B cell (primary cell): ENCODE data around the gene PDLIM4. TPM values are rescaled to one million over a fixed set of nuclear protein-coding genes. Genes with fewer than 3 reads are reported as not detected.

ENCODE experiments used
- ATAC-seq: fragments of 200-7000 bp; cut with Tn5 transposase; one replicate; pipeline ENCODE4 v1.10.0; 2021; ENCODE audit warnings: low read depth, mild to moderate bottlenecking, moderate number of reproducible peaks, moderate library complexity
- CTCF ChIA-PET: fragments of 350-600 bp; sonication (Branson Sonifier 250); formaldehyde crosslinking; loops from one replicate; lab custom pipeline; 2021; ENCODE audit warnings: antibody characterized with exemption, inconsistent platforms; lab: Charles Lee
- POLR2A ChIA-PET: fragments of 350-600 bp; sonication (Branson Sonifier 250); formaldehyde crosslinking; loops from one replicate; lab custom pipeline; 2021; ENCODE audit warnings: antibody characterized with exemption; lab: Charles Lee
- DNase-seq: peaks from one replicate; pipeline ENCODE4 v3.0.0; 2013
- H2AFZ ChIP-seq: 2 replicates; pipeline ENCODE4 v1.6.1; 2012; ENCODE audit warnings: mild to moderate bottlenecking, low read depth, low read length; ENCODE audit not compliant: insufficient read depth, poor library complexity, severe bottlenecking
- H3K27ac ChIP-seq, 2 donors: 1 replicate in 1 of 2; 2 replicates in 1 of 2; pipeline ENCODE4 v1.5.1; 2012 to 2013; ENCODE audit warnings: low read length in 2 of 2, mild to moderate bottlenecking in 2 of 2, moderate library complexity in 1 of 2
- H3K27me3 ChIP-seq, 4 experiments: fragments of 200-600 bp in 1 of 4; sonication (generic) in 1 of 4; replicated peaks in 1 of 4; 1 replicate in 2 of 4; 2 replicates in 2 of 4; pipeline versions ENCODE4 v1.6.1 to v1.7.0; 2013 to 2016; ENCODE audit warnings: low read length in 3 of 4, mild to moderate bottlenecking in 2 of 4, mixed read lengths in 1 of 4, moderate library complexity in 1 of 4; ENCODE audit not compliant: insufficient read depth in 4 of 4, control insufficient read depth in 3 of 4; ENCODE audit errors: control extremely low read depth in 1 of 4
- H3K36me3 ChIP-seq, 2 experiments: replicated peaks in 1 of 2; 1 replicate in 1 of 2; 2 replicates in 1 of 2; pipeline versions ENCODE4 v1.6.1 to v1.7.1; 2013; ENCODE audit warnings: low read length in 1 of 2; ENCODE audit not compliant: insufficient read depth in 2 of 2, control insufficient read depth in 1 of 2; ENCODE audit errors: control extremely low read depth in 1 of 2, extremely low read depth in 1 of 2
- H3K4me1 ChIP-seq, 2 donors: fragments of 200-600 bp in 1 of 2; sonication (generic) in 1 of 2; 1 replicate in 1 of 2; 2 replicates in 1 of 2; pipeline versions ENCODE4 v1.5.1 to v1.6.1; 2013 to 2017; ENCODE audit warnings: low read length in 2 of 2; ENCODE audit not compliant: control insufficient read depth in 2 of 2, insufficient read depth in 2 of 2
- H3K4me2 ChIP-seq: replicated peaks from 2 replicates; pipeline ENCODE3; 2012; ENCODE audit warnings: mild to moderate bottlenecking, low read depth, low read length; ENCODE audit not compliant: poor library complexity, severe bottlenecking
- H3K4me3 ChIP-seq, 5 experiments: fragments of 200-600 bp in 1 of 5; sonication (generic) in 1 of 5; 1 replicate in 3 of 5; 2 replicates in 2 of 5; pipeline versions ENCODE4 v1.5.1 to v1.7.0; 2011 to 2016; ENCODE audit warnings: low read length in 4 of 5, mild to moderate bottlenecking in 4 of 5, low read depth in 2 of 5, control low read depth in 1 of 5, moderate library complexity in 1 of 5; ENCODE audit not compliant: insufficient read depth in 1 of 5; ENCODE audit errors: control extremely low read depth in 1 of 5, extremely low read depth in 1 of 5
- H3K79me2 ChIP-seq: fragments of 200-600 bp; sonication (generic); one replicate; pipeline ENCODE4 v1.6.0; 2016; ENCODE audit warnings: low read length; ENCODE audit not compliant: control insufficient read depth, insufficient read depth
- H3K9ac ChIP-seq: fragments of 200-600 bp; sonication (generic); 2 replicates; pipeline ENCODE4 v1.6.1; 2017; ENCODE audit warnings: mild to moderate bottlenecking, low read length, moderate library complexity
- H3K9me3 ChIP-seq, 3 donors: one replicate each; pipeline versions ENCODE4 v1.6.1 to v1.7.1; 2013; ENCODE audit warnings: low read length in 2 of 3; ENCODE audit not compliant: control insufficient read depth in 2 of 3, insufficient read depth in 1 of 3; ENCODE audit errors: control extremely low read depth in 1 of 3
- H4K20me1 ChIP-seq: 2 replicates; pipeline ENCODE4 v1.6.0; 2012; ENCODE audit warnings: mild to moderate bottlenecking, low read length; ENCODE audit not compliant: insufficient read depth, control insufficient read depth, poor library complexity, severe bottlenecking
- H3K27ac Mint-ChIP-seq: one replicate; pipeline ENCODE4 v1.8.0; 2021; ENCODE audit warnings: mixed read lengths
- H3K27me3 Mint-ChIP-seq: one replicate; pipeline ENCODE4 v1.8.0; 2021; ENCODE audit warnings: mixed read lengths
- H3K4me1 Mint-ChIP-seq: one replicate; pipeline ENCODE4 v1.8.0; 2021; ENCODE audit warnings: mixed read lengths
- H3K4me3 Mint-ChIP-seq: one replicate; pipeline ENCODE4 v1.8.0; 2021; ENCODE audit warnings: mixed read lengths
- H3K9me3 Mint-ChIP-seq: one replicate; pipeline ENCODE4 v1.8.0; 2022; ENCODE audit warnings: mixed read lengths; ENCODE audit not compliant: insufficient read depth
- EZH2 ChIP-seq: IDR thresholded peaks from 2 replicates; pipeline ENCODE4 v1.6.1; 2012; ENCODE audit warnings: borderline replicate concordance, low read depth, mild to moderate bottlenecking, moderate library complexity, low read length; ENCODE audit not compliant: insufficient read depth, poor library complexity, severe bottlenecking
- WGBS: methylation state at CpG from one replicate; pipeline ENCODE4 v1.1.5; 2013; ENCODE audit warnings: missing lambda C conversion rate; ENCODE audit not compliant: insufficient coverage; 5-methylcytosine and 5-hydroxymethylcytosine counted together
- intact Hi-C: fragments of 100-400 bp; cut with micrococcal nuclease; formaldehyde crosslinking; loops from one replicate; pipeline ENCODE4 v1.10.0; 2022
- polyA plus RNA-seq: library from polyadenylated mRNA; depleted of rRNA; stranded (reverse); fragments of >200 nt; gene quantifications from 2 replicates; pipeline ENCODE4 v1.2.3, GENCODE V29; 2012
- total RNA-seq, 2 donors: library from RNA; stranded (reverse); fragments of 120-200 nt in 1 of 2; gene quantifications; 1 replicate in 1 of 2; 2 replicates in 1 of 2; pipeline versions ENCODE4 v1.2.3 to v1.2.4, GENCODE V29; 2013 to 2022
- TF ChIP-seq, protein P1 (sequence below): fragments of 200-600 bp; IDR thresholded peaks from one replicate; pipeline ENCODE4 v1.8.0; 2022; ENCODE audit warnings: antibody characterized with exemption, mild to moderate bottlenecking

Gene PDLIM4
- total and polyA plus RNA-seq, 2 donors (not counting 1 experiment from before 2014, with no cell fraction given) = not detected

DNA sequence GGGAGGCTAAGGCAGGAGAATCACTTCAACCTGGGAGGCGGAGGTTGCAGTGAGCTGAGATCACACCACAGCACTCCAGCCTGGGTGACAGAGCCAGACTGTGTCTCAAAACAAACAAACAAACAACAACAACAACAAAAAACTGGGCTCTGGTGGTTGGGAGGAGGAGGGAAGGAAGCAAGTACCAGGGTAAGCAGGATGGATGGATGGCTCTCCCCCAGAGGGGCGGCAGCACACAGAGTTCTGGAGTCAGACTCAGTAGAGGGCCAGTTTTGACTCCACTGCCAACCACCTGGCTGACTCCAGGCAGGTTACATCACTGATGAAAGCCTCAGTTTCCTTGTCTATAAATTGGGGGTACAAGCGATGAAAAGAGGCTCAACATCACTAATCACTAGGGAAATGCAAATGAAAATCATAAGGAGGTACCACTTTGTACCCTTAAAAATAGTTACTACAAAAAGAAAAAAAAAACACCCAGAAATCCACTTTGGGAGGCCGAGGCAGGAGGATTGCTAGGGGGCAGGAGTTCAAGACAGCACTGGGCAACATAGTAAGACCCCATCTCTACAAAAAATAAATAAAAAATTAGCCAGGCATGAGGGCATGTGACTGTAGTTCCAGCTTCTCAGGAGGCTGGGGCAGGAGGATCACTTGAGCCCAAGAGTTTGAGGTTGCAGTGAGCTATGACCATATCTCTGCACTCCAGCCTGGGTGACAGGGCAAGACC, 39.9 kb downstream of the PDLIM4 start:
- peaks cover 21% of the 10 kb centered on the region for H3K4me1 Mint-ChIP-seq
- H3K4me3 Mint-ChIP-seq = no peak overlapping the region
- H3K9me3 Mint-ChIP-seq = no peaks in the 10 kb centered on the region
- ATAC-seq (no peak), DNase-seq (no peak)
- no peak overlapping the region for H3K27ac ChIP-seq
- no peaks in the 10 kb centered on the region for H3K36me3 ChIP-seq
- H3K27me3 ChIP-seq = peaks cover 0 to 35% (median 21%) of the 10 kb centered on the region in 4 experiments
- H4K20me1 ChIP-seq = no peaks in the 10 kb centered on the region
- no peak overlapping the region for H3K4me2 ChIP-seq
- ChIA-PET CTCF (interaction anchor here (0.9 kb wide), 1 partner anchor 24 kb away, joined by 3 read pairs; no protein-coding TSS in a partner anchor), POLR2A (no interaction called here)
- H3K27me3 Mint-ChIP-seq = peaks cover 28% of the 10 kb centered on the region
- intact Hi-C loops = loop anchor here (10.0 kb wide), 1 partner anchor 207 kb away; no protein-coding TSS in a partner anchor
- H3K79me2 ChIP-seq = no peaks in the 10 kb centered on the region
- H3K9ac ChIP-seq = no peak overlapping the region
- H3K4me1 ChIP-seq = peaks cover 15 to 23% of the 10 kb centered on the region in 2 donors
- H3K27ac Mint-ChIP-seq = no peak overlapping the region
- TF ChIP-seq, protein P1, sequence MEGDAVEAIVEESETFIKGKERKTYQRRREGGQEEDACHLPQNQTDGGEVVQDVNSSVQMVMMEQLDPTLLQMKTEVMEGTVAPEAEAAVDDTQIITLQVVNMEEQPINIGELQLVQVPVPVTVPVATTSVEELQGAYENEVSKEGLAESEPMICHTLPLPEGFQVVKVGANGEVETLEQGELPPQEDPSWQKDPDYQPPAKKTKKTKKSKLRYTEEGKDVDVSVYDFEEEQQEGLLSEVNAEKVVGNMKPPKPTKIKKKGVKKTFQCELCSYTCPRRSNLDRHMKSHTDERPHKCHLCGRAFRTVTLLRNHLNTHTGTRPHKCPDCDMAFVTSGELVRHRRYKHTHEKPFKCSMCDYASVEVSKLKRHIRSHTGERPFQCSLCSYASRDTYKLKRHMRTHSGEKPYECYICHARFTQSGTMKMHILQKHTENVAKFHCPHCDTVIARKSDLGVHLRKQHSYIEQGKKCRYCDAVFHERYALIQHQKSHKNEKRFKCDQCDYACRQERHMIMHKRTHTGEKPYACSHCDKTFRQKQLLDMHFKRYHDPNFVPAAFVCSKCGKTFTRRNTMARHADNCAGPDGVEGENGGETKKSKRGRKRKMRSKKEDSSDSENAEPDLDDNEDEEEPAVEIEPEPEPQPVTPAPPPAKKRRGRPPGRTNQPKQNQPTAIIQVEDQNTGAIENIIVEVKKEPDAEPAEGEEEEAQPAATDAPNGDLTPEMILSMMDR = no peak
- no peak for TF ChIP-seq EZH2
- WGBS = 93% methylated on average over 2 of the region's 4 CpGs
- no peak overlapping the region for H2AFZ ChIP-seq
- H3K4me3 ChIP-seq = no peak overlapping the region
- H3K9me3 ChIP-seq = peaks cover 0 to 10% (median 0%) of the 10 kb centered on the region in 3 donors
